Hepatocyte (in vitro differentiated cells): ENCODE measurements around the gene XAGE2.

ENCODE experiments used
- EZH2 ChIP-seq: fragments of 200-600 bp; sonication (generic); IDR thresholded peaks from 2 replicates; pipeline ENCODE4 v1.6.1; 2016; ENCODE audit warnings: antibody characterized with exemption, mild to moderate bottlenecking, borderline replicate concordance
- TF ChIP-seq, protein P1 (sequence below): fragments of 200-600 bp; sonication (generic); IDR thresholded peaks from 2 replicates; pipeline ENCODE4 v1.5.1; 2016; ENCODE audit warnings: antibody characterized with exemption, mild to moderate bottlenecking; ENCODE audit not compliant: poor library complexity

DNA sequence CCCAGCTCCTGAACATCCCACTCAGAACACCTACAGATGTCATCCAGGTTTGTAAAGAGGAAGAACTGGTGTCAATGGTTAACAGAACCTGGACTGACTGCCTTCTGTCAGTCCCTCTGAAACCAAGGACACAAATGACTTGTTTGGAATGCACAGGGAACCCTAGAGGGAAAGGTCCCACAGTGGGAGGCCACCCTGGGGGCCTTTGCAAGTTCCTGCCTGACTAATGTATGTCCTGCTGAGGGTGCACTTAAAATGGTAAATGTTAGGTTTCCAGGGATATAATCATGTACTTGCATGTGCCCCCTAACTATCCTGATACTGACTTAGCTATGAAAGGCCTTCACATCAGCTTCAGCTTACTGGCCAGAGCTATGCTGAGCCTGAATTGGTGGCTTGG lies 15.0 kb upstream of the XAGE2 start:
- TF ChIP-seq, protein P1, sequence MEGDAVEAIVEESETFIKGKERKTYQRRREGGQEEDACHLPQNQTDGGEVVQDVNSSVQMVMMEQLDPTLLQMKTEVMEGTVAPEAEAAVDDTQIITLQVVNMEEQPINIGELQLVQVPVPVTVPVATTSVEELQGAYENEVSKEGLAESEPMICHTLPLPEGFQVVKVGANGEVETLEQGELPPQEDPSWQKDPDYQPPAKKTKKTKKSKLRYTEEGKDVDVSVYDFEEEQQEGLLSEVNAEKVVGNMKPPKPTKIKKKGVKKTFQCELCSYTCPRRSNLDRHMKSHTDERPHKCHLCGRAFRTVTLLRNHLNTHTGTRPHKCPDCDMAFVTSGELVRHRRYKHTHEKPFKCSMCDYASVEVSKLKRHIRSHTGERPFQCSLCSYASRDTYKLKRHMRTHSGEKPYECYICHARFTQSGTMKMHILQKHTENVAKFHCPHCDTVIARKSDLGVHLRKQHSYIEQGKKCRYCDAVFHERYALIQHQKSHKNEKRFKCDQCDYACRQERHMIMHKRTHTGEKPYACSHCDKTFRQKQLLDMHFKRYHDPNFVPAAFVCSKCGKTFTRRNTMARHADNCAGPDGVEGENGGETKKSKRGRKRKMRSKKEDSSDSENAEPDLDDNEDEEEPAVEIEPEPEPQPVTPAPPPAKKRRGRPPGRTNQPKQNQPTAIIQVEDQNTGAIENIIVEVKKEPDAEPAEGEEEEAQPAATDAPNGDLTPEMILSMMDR = no peak
- TF ChIP-seq EZH2 = no peak
